Measurements from ENCODE around the gene RARB.
A peak's percentile ranks its signal among the peaks of the same experiment; 100 is the strongest.

The RARB gene

GRCh38 chr3:25589783-25590258 is 161.8 kb downstream of the RARB start:
- TF ChIP-seq CTCF (IDR thresholded peaks at IDR 0.05; ENCODE audit: low read depth, low read length) (no peak), EZH2phosphoT487 (IDR thresholded peaks at IDR 0.05; ENCODE audit: low read depth) (no peak)
- H3K79me2 ChIP-seq (ENCODE audit: low read length) = no peaks in the 10 kb centered on the region
- no peak overlapping the region for H3K27ac ChIP-seq (ENCODE audit: low read length)
- no peak overlapping the region for H3K9ac ChIP-seq (ENCODE audit: low read length)
- H3K4me1 ChIP-seq (ENCODE audit: low read length) = no peaks in the 10 kb centered on the region
- H3K27me3 ChIP-seq (ENCODE audit: low read depth, low read length) = no peaks in the 10 kb centered on the region
- no peaks in the 10 kb centered on the region for H3K36me3 ChIP-seq (replicated peaks; ENCODE audit: low read depth, low read length)
- H3K4me2 ChIP-seq (ENCODE audit: low read length) = no peak overlapping the region
- no peak overlapping the region for H3K4me3 ChIP-seq (ENCODE audit: low read length)
- no peaks in the 10 kb centered on the region for H3K9me3 ChIP-seq (ENCODE audit: insufficient read depth, low read length)
- H2AFZ ChIP-seq (ENCODE audit: low read depth, low read length) = no peak overlapping the region
- H4K20me1 ChIP-seq (ENCODE audit: insufficient read depth, low read length) = no peaks in the 10 kb centered on the region

GRCh38 chr3:25592510-25592968 is 164.5 kb downstream of the RARB start:
- Histone ChIP-seq H3K36me3 (replicated peaks; ENCODE audit: low read depth, low read length) (no peaks in the 10 kb centered on the region), H3K79me2 (ENCODE audit: low read length) (no peaks in the 10 kb centered on the region), H3K4me1 (ENCODE audit: low read length) (no peaks in the 10 kb centered on the region), H3K27ac (ENCODE audit: low read length) (no peak overlapping the region), H3K4me2 (ENCODE audit: low read length) (no peak overlapping the region), H3K4me3 (ENCODE audit: low read length) (no peak overlapping the region), H3K27me3 (ENCODE audit: low read depth, low read length) (no peaks in the 10 kb centered on the region), H2AFZ (ENCODE audit: low read depth, low read length) (no peak overlapping the region), H3K9ac (ENCODE audit: low read length) (no peak overlapping the region), H4K20me1 (ENCODE audit: insufficient read depth, low read length) (no peaks in the 10 kb centered on the region), H3K9me3 (ENCODE audit: insufficient read depth, low read length) (no peaks in the 10 kb centered on the region)
- TF ChIP-seq EZH2phosphoT487 (IDR thresholded peaks at IDR 0.05; ENCODE audit: low read depth) (no peak), CTCF (IDR thresholded peaks at IDR 0.05; ENCODE audit: low read depth, low read length) (no peak)

DNA sequence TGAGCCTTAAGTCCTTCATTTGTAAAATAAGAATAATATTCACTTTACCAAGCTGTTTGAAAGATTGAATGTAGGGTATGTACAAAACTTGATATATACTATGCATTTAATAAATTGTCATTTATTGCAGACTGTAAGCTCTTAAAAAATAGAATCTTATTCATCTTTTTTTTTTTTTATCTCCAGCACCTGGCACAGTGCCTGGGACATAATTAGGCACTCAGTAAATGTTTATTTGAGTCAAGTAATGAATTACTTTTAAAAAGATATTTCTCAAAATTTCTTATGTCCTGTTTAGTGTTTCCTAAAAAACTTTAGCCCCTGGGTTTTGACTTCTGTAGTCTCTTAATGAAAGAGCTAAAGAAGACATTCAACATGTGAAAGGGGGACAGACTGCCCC is 164.9 kb downstream of the RARB start:
- Histone ChIP-seq H3K4me3 (ENCODE audit: low read length) (no peak overlapping the region), H3K79me2 (ENCODE audit: low read length) (no peaks in the 10 kb centered on the region), H3K4me2 (ENCODE audit: low read length) (no peak overlapping the region), H3K9me3 (ENCODE audit: insufficient read depth, low read length) (no peaks in the 10 kb centered on the region), H3K4me1 (ENCODE audit: low read length) (no peaks in the 10 kb centered on the region), H3K27me3 (ENCODE audit: low read depth, low read length) (no peaks in the 10 kb centered on the region), H3K36me3 (replicated peaks; ENCODE audit: low read depth, low read length) (no peaks in the 10 kb centered on the region), H3K27ac (ENCODE audit: low read length) (no peak overlapping the region), H2AFZ (ENCODE audit: low read depth, low read length) (no peak overlapping the region), H3K9ac (ENCODE audit: low read length) (no peak overlapping the region), H4K20me1 (ENCODE audit: insufficient read depth, low read length) (no peaks in the 10 kb centered on the region)
- no peak for TF ChIP-seq EZH2phosphoT487 (IDR thresholded peaks at IDR 0.05; ENCODE audit: low read depth)
- TF ChIP-seq CTCF (IDR thresholded peaks at IDR 0.05; ENCODE audit: low read depth, low read length) = no peak

GRCh38 chr3:25594007-25594502 is 166.0 kb downstream of the RARB start:
- H3K4me3 ChIP-seq (ENCODE audit: low read length) = no peak overlapping the region
- H3K36me3 ChIP-seq (replicated peaks; ENCODE audit: low read depth, low read length) = peaks cover 6% of the 10 kb centered on the region
- no peaks in the 10 kb centered on the region for H3K9me3 ChIP-seq (ENCODE audit: insufficient read depth, low read length)
- no peak overlapping the region for H3K4me2 ChIP-seq (ENCODE audit: low read length)
- no peaks in the 10 kb centered on the region for H3K27me3 ChIP-seq (ENCODE audit: low read depth, low read length)
- H3K4me1 ChIP-seq (ENCODE audit: low read length) = no peaks in the 10 kb centered on the region
- no peaks in the 10 kb centered on the region for H4K20me1 ChIP-seq (ENCODE audit: insufficient read depth, low read length)
- H3K79me2 ChIP-seq (ENCODE audit: low read length) = no peaks in the 10 kb centered on the region
- H2AFZ ChIP-seq (ENCODE audit: low read depth, low read length) = no peak overlapping the region
- peak; percentile 83 for TF ChIP-seq CTCF (IDR thresholded peaks at IDR 0.05; ENCODE audit: low read depth, low read length)
- TF ChIP-seq EZH2phosphoT487 (IDR thresholded peaks at IDR 0.05; ENCODE audit: low read depth) = no peak
- no peak overlapping the region for H3K27ac ChIP-seq (ENCODE audit: low read length)
- no peak overlapping the region for H3K9ac ChIP-seq (ENCODE audit: low read length)
